Lung (tissue), 12 donors: ENCODE measurements around the gene MVB12B. TPM values are rescaled to one million over a fixed set of nuclear protein-coding genes. Genes with fewer than 3 reads are reported as not detected.

Experiments used
- ATAC-seq: fragments of 200-7000 bp; cut with Tn5 transposase; one replicate; pipeline ENCODE4 v1.9.1; 2020; ENCODE audit warnings: moderate number of reproducible peaks; ENCODE audit not compliant: insufficient read depth, low FRiP score
- DNase-seq, 3 donors: peaks; one replicate each; pipeline ENCODE4 v3.0.0-alpha.2; 2013 to 2017
- H3K27ac ChIP-seq, 2 donors: one replicate each; pipeline ENCODE4 v1.5.1; 2013; ENCODE audit warnings: mild to moderate bottlenecking in 2 of 2, moderate library complexity in 2 of 2, control low read depth in 1 of 2, inconsistent platforms in 1 of 2, low read depth in 1 of 2, low read length in 1 of 2
- H3K27me3 ChIP-seq, 3 donors: one replicate each; pipeline ENCODE4 v1.5.1; 2013; ENCODE audit warnings: low read length in 2 of 3; ENCODE audit not compliant: control insufficient read depth in 3 of 3, insufficient read depth in 3 of 3
- H3K36me3 ChIP-seq, 4 donors: one replicate each; pipeline ENCODE4 v1.5.1; 2013; ENCODE audit warnings: low read length in 4 of 4, mild to moderate bottlenecking in 1 of 4, moderate library complexity in 1 of 4; ENCODE audit not compliant: control insufficient read depth in 4 of 4, insufficient read depth in 4 of 4
- H3K4me1 ChIP-seq, 5 donors: one replicate each; pipeline ENCODE4 v1.5.1; 2013; ENCODE audit warnings: low read length in 5 of 5, mild to moderate bottlenecking in 2 of 5, moderate library complexity in 1 of 5; ENCODE audit not compliant: control insufficient read depth in 5 of 5, insufficient read depth in 5 of 5
- H3K4me3 ChIP-seq: one replicate; pipeline ENCODE4 v1.5.1; 2013; ENCODE audit warnings: mild to moderate bottlenecking, control low read depth, moderate library complexity
- H3K9ac ChIP-seq, 2 donors: one replicate each; pipeline ENCODE4 v1.5.1; 2013; ENCODE audit warnings: low read length in 2 of 2, control low read depth in 1 of 2; ENCODE audit not compliant: insufficient read depth in 1 of 2
- H3K9me3 ChIP-seq, 4 donors: one replicate each; pipeline ENCODE4 v1.5.1; 2013; ENCODE audit warnings: low read length in 3 of 4, mild to moderate bottlenecking in 1 of 4, moderate library complexity in 1 of 4; ENCODE audit not compliant: control insufficient read depth in 4 of 4, insufficient read depth in 3 of 4
- WGBS, 2 donors: extraction: QIAGEN DNeasy Blood & Tissue Kit; methylation state at CpG; one replicate each; pipeline ENCODE4 v1.1.7; 2013; 5-methylcytosine and 5-hydroxymethylcytosine counted together
- polyA plus RNA-seq, 2 donors: library from polyadenylated mRNA; stranded (reverse); fragments of 200-250 nt; gene quantifications; one replicate each; pipeline ENCODE4 v1.2.1, GENCODE V29; 2013
- total RNA-seq, 2 donors: library from RNA; depleted of rRNA in 1 of 2; stranded (reverse); fragments of >200 nt in 1 of 2; gene quantifications; one replicate each; pipeline ENCODE4 v1.2.1, GENCODE V29; 2014 to 2021
- TF ChIP-seq, protein P1 (sequence below): IDR thresholded peaks from 2 replicates; pipeline ENCODE4 v1.5.1; 2012; ENCODE audit warnings: mild to moderate bottlenecking; ENCODE audit errors: control extremely low read depth, extremely low read depth
- donor health status: control.
- donor health status: control.
- donor health status: Bipolar disorder and iron deficiency.
- donor health status: healthy.
- donor health status: DM: yes; HTN: yes; CAD: no.

MVB12B gene
- total and polyA plus RNA-seq, 4 donors, result 9.5 to 33.6 (median 16.5) TPM

DNA sequence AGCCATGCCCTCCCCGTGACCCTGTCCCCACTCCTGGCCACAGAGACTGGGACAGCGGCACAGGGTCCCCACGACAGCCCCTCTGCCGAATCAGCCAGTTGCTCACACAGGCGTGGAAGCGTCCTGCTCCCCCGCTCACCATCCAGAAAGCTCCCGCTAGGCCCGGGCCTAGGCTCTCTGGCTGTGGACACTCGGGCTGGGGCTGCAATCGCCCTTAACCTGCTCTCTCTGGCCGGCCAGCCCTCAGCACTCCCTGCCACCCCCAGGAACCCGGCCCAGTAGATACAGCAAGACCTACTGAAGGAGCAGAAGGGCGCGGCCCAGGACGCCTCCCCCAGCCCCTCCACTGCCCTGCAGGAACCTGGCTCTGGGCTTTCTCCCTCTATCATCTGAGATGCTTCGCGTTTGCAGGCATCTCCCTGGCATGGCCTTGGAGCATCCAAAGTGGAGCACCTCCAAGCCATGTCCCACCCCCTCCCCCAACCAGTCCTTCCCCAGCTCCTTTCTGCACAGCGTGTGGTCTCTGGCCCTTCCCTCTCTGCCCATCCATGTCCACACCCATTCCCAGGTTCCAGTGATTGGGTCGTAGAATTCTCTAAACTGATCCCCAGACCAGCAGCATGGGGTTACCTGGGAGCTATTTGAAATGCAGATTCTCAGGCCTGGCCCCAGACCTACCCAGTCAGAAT, 173.4 kb downstream of the MVB12B start:
- H3K27me3 ChIP-seq, result peaks cover 0 to 4% (median 0%) of the 10 kb centered on the region in 3 donors
- TF ChIP-seq, protein P1, sequence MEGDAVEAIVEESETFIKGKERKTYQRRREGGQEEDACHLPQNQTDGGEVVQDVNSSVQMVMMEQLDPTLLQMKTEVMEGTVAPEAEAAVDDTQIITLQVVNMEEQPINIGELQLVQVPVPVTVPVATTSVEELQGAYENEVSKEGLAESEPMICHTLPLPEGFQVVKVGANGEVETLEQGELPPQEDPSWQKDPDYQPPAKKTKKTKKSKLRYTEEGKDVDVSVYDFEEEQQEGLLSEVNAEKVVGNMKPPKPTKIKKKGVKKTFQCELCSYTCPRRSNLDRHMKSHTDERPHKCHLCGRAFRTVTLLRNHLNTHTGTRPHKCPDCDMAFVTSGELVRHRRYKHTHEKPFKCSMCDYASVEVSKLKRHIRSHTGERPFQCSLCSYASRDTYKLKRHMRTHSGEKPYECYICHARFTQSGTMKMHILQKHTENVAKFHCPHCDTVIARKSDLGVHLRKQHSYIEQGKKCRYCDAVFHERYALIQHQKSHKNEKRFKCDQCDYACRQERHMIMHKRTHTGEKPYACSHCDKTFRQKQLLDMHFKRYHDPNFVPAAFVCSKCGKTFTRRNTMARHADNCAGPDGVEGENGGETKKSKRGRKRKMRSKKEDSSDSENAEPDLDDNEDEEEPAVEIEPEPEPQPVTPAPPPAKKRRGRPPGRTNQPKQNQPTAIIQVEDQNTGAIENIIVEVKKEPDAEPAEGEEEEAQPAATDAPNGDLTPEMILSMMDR, result no peak
- DNase-seq (peak in 1 of 3 donors; percentile 3), ATAC-seq (no peak)
- no peaks in the 10 kb centered on the region for H3K9me3 ChIP-seq
- WGBS, 2 donors, result 60 to 65% methylated on average over 18 to 20 of the region's 20 CpGs
- no peak overlapping the region for H3K9ac ChIP-seq
- no peak overlapping the region for H3K27ac ChIP-seq
- peaks cover 0 to 23% (median 1%) of the 10 kb centered on the region in 4 donors for H3K36me3 ChIP-seq
- peaks cover 0 to 20% (median 3%) of the 10 kb centered on the region in 5 donors for H3K4me1 ChIP-seq
- H3K4me3 ChIP-seq, result no peak overlapping the region

DNA sequence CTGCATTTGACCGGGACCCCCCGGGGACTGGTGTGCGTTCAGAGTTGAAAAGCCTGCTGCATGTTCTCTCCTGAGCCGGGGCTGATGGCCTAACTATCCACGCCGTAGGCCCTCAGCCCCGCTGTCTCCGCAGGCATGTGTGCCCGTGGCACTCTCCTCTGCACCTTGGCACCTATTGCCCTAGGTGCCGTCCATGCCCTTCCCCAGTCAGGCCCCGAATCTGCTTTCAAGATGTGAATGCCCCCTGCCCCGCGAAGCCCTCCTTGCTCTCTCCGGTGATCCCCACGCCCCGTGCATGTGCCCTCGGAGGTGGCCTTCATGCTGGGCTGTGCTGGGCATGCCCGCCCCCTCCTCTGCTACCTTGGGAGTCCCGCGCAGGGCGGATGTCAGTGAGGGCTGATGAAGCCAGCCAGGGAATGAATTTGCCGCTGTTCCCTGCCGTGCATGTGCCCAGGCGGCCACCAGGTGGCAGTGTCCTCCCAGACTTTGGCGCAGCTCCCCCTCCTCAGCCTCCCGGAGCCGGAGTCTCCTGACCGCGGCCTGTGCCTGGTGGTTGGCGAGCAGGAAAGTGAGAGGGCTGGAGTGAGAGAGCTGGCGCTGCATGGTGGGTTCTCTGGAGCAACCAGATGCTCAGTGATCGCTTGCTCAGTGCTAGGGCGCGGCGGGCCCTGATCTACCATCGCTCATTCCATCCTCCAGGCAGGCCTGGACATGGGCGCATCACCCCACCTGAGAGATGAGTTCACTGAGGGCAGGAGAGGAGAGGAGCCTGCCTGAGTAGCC, 174.2 kb downstream of the MVB12B start:
- Histone ChIP-seq H3K4me1 (peaks cover 0 to 20% (median 3%) of the 10 kb centered on the region in 5 donors), H3K4me3 (no peak overlapping the region), H3K9ac (no peak overlapping the region), H3K27ac (no peak overlapping the region), H3K27me3 (peaks cover 0 to 4% (median 0%) of the 10 kb centered on the region in 3 donors), H3K36me3 (peaks cover 0 to 23% (median 3%) of the 10 kb centered on the region in 4 donors), H3K9me3 (no peaks in the 10 kb centered on the region)
- peak; percentile 58 for ATAC-seq
- 41 to 42% methylated on average over 37 of the region's 37 CpGs for WGBS, 2 donors
- TF ChIP-seq, protein P1, result peak; percentile 85
- DNase-seq, result peak; percentile 84 to 88 (median 88)

DNA sequence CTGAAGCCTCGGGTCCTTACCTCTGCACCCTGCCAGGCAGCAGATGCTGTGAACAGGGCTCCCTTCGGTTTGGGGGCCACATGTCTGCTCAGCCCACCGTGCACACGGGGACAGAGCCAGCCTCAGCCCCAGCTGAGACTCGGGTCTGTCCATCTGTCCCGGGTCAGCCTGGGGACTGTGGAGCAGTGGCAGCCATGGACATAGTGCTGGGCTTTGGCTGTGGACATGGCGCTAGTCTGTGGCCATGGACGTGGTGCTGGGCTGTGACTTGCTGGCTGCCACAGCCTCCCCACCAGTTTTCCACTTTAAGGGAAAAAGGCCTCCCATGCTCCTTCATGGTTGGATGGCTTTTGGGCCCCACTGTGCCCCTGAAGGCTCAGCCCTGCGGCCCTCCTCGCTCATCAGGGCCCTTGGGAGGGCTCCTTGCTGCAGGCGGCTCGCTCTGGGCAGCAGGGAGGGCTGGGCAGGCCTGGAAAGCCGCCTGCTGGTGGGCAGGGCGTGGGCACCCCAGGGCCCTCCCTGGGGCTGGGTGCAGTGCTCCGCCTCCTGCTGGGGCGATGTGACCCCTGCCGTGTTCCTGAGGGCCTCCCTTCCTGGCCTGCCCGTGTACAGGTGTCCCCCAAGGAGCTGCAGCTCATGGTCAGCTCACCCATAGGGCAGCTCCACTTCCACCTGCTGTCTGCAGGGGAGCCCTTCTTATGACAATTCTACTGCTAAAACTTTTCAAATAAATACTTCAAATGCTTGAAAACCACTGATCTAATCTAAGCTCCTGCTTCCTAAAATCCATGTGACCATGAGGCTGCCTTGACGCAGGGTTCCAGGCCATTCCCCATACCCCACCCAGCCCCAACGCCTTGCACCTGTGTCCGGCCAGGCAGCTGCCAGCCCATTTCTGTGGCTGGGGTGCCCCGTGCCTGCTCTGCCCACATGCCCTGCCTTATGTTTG, 175.0 kb downstream of the MVB12B start:
- TF ChIP-seq, protein P1, result no peak
- Histone ChIP-seq H3K4me3 (no peak overlapping the region), H3K9ac (no peak overlapping the region), H3K27me3 (peaks cover 0 to 4% (median 0%) of the 10 kb centered on the region in 3 donors), H3K36me3 (peaks cover 0 to 21% (median 2%) of the 10 kb centered on the region in 4 donors), H3K27ac (no peak overlapping the region), H3K9me3 (no peaks in the 10 kb centered on the region), H3K4me1 (peaks cover 0 to 20% (median 3%) of the 10 kb centered on the region in 5 donors)
- WGBS, 2 donors, result 93 to 95% methylated on average over 22 of the region's 22 CpGs
- no peak for DNase-seq
- ATAC-seq, result no peak
